ENCODE data around the gene PBX4.

DNA sequence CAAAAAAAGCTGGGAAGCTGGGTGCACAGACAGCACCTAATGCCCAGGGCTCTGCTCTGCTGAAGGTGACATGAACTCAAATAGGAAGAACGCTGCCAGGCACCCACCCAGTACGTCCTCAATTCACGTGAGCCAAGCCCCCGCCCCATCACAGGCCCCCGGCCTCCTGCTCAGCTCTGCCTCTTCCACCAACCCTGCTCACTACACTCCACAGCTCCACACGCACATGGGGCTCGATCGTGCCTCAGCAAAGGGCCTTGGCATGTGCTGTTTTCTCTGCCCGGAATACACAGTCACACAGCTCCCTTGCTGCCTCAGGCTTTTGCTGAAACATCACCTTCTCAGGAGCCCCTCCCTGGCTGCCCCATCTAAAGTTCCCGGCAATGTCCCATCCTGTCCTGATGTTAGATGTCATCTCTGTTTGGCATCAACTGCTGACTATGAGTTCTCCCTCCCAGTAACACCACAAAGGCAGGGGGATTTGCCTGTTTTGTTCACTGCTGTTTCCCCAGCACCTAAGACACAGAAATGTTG lies 42.7 kb upstream of the PBX4 start:
- TF ChIP-seq, protein P1, sequence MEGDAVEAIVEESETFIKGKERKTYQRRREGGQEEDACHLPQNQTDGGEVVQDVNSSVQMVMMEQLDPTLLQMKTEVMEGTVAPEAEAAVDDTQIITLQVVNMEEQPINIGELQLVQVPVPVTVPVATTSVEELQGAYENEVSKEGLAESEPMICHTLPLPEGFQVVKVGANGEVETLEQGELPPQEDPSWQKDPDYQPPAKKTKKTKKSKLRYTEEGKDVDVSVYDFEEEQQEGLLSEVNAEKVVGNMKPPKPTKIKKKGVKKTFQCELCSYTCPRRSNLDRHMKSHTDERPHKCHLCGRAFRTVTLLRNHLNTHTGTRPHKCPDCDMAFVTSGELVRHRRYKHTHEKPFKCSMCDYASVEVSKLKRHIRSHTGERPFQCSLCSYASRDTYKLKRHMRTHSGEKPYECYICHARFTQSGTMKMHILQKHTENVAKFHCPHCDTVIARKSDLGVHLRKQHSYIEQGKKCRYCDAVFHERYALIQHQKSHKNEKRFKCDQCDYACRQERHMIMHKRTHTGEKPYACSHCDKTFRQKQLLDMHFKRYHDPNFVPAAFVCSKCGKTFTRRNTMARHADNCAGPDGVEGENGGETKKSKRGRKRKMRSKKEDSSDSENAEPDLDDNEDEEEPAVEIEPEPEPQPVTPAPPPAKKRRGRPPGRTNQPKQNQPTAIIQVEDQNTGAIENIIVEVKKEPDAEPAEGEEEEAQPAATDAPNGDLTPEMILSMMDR (IDR thresholded peaks at IDR 0.05) = no peak
- no peak for TF ChIP-seq POLR2A (IDR thresholded peaks at IDR 0.05)

Data from uterus (tissue), 2 donors.